ENCODE results near the gene CDC123.

- TF ChIP-seq CTCF (IDR thresholded peaks at IDR 0.05), result no peak
- TF ChIP-seq POLR2A (IDR thresholded peaks at IDR 0.05), result no peak
These were observed 91.8 kb downstream of the CDC123 start for GRCh38 chr10:12287772-12288171.

Data from lower leg skin (tissue), 3 donors.